SK-N-SH (cell line): ENCODE data around the gene SSUH2. TPM values are rescaled to one million over a fixed set of nuclear protein-coding genes. Genes with fewer than 3 reads are reported as not detected.

Source experiments
- CTCF ChIA-PET: fragments of 300-600, 350-600 bp; formaldehyde crosslinking; extraction: SDS; loops from one replicate; lab custom pipeline; 2021; lab: Yijun Ruan, JAX
- POLR2A ChIA-PET: fragments of 350-600 bp; sonication (Branson Sonifier 250); formaldehyde crosslinking; extraction: SDS; loops from one replicate; lab custom pipeline; 2020; ENCODE audit warnings: antibody characterized with exemption, inconsistent platforms; lab: Yijun Ruan, JAX
- DNase-seq: peaks from one replicate; pipeline ENCODE4 v3.0.0; 2012
- H2AFZ ChIP-seq: fragments of 200-600 bp; sonication (generic); 2 replicates; pipeline ENCODE4 v1.8.1; 2016; ENCODE audit warnings: antibody characterized with exemption, mild to moderate bottlenecking, low read depth
- H3F3A ChIP-seq: fragments of 200-600 bp; sonication (generic); replicated peaks from 2 replicates; pipeline ENCODE3; 2016; ENCODE audit warnings: antibody characterized with exemption, mild to moderate bottlenecking; ENCODE audit not compliant: insufficient read depth
- H3K27ac ChIP-seq, 2 experiments: fragments of 200-500 bp in 1 of 2; fragments of 200-600 bp in 1 of 2; sonication (Bioruptor generic) in 1 of 2; sonication (generic), shearing (Covaris generic) in 1 of 2; 2 replicates each; pipeline versions ENCODE4 v1.5.1 to v1.6.1; 2014 to 2016; ENCODE audit warnings: low read depth in 2 of 2, inconsistent platforms in 1 of 2, low read length in 1 of 2, mild to moderate bottlenecking in 1 of 2, mixed read lengths in 1 of 2
- H3K27me3 ChIP-seq: fragments of 200-600 bp; sonication (generic), shearing (Covaris generic); 2 replicates; pipeline ENCODE4 v1.6.1; 2016; ENCODE audit warnings: mixed run types; ENCODE audit not compliant: insufficient read depth
- H3K36me3 ChIP-seq, 2 experiments: fragments of 200-500 bp in 1 of 2; fragments of 200-600 bp in 1 of 2; sonication (Bioruptor generic) in 1 of 2; sonication (generic) in 1 of 2; replicated peaks in 1 of 2; 2 replicates each; pipeline versions ENCODE3 to v1.5.1; 2014 to 2016; ENCODE audit warnings: low read length in 1 of 2, mild to moderate bottlenecking in 1 of 2; ENCODE audit not compliant: insufficient read depth in 2 of 2, control insufficient read depth in 1 of 2
- H3K4me1 ChIP-seq, 2 experiments: fragments of 200-500 bp in 1 of 2; fragments of 200-600 bp in 1 of 2; sonication (Bioruptor generic) in 1 of 2; sonication (generic), shearing (Covaris generic) in 1 of 2; 2 replicates each; pipeline versions ENCODE4 v1.5.1 to v1.6.1; 2014 to 2016; ENCODE audit warnings: low read depth in 1 of 2, low read length in 1 of 2, mixed run types in 1 of 2; ENCODE audit not compliant: insufficient read depth in 2 of 2, control insufficient read depth in 1 of 2
- H3K4me2 ChIP-seq: fragments of 200-600 bp; sonication (generic), shearing (Covaris generic); 2 replicates; pipeline ENCODE4 v1.6.1; 2017; ENCODE audit warnings: mixed run types
- H3K4me3 ChIP-seq, 2 experiments: fragments of 200-500 bp in 1 of 2; fragments of 200-600 bp in 1 of 2; sonication (Bioruptor generic) in 1 of 2; sonication (generic), shearing (Covaris generic) in 1 of 2; 2 replicates each; pipeline versions ENCODE4 v1.5.1 to v1.8.1; 2014 to 2016; ENCODE audit warnings: low read depth in 2 of 2, inconsistent platforms in 1 of 2, low read length in 1 of 2, mild to moderate bottlenecking in 1 of 2, mixed read lengths in 1 of 2, moderate library complexity in 1 of 2
- H3K79me2 ChIP-seq: fragments of 200-600 bp; sonication (generic); 2 replicates; pipeline ENCODE4 v1.8.1; 2017; ENCODE audit warnings: mild to moderate bottlenecking; ENCODE audit not compliant: insufficient read depth
- H3K9ac ChIP-seq: fragments of 200-600 bp; sonication (generic); 2 replicates; pipeline ENCODE4 v1.6.1; 2017; ENCODE audit warnings: mixed run types
- H3K9me2 ChIP-seq: fragments of 200-600 bp; sonication (generic); 2 replicates; pipeline ENCODE4 v1.6.1; 2017; ENCODE audit warnings: mixed run types
- H3K9me3 ChIP-seq: fragments of 200-600 bp; sonication (generic); 2 replicates; pipeline ENCODE4 v1.6.1; 2017; ENCODE audit warnings: mixed run types, mild to moderate bottlenecking, moderate library complexity
- H4K20me1 ChIP-seq: fragments of 200-600 bp; sonication (generic); 2 replicates; pipeline ENCODE4 v1.6.1; 2017; ENCODE audit warnings: mild to moderate bottlenecking, mixed run types; ENCODE audit not compliant: insufficient read depth
- CHD2 ChIP-seq: fragments of 150-350 bp; IDR thresholded peaks from 2 replicates; pipeline ENCODE4 v1.6.1; 2018; ENCODE audit warnings: low read length; ENCODE audit not compliant: partially characterized antibody
- EZH2phosphoT487 ChIP-seq: fragments of 200-600 bp; sonication (generic); IDR thresholded peaks from 2 replicates; pipeline ENCODE4 v1.6.1; 2017; ENCODE audit warnings: low read depth, mixed run types, mild to moderate bottlenecking, antibody characterized with exemption, moderate library complexity, borderline replicate concordance
- FOSL2 ChIP-seq: IDR thresholded peaks from 2 replicates; pipeline ENCODE4 v1.4.0; 2012; ENCODE audit warnings: low read depth, mild to moderate bottlenecking, moderate library complexity, borderline replicate concordance
- FOXJ3 ChIP-seq: sonication (generic); formaldehyde crosslinking; IDR thresholded peaks from 2 replicates; pipeline ENCODE4 v1.5.1; 2020; ENCODE audit warnings: mild to moderate bottlenecking, missing genetic modification reagents
- FOXM1 ChIP-seq: IDR thresholded peaks from 2 replicates; pipeline ENCODE4 v1.4.0; 2012; ENCODE audit warnings: low read depth, mild to moderate bottlenecking
- GATA2 ChIP-seq: sonication (generic); formaldehyde crosslinking; IDR thresholded peaks from 2 replicates; pipeline ENCODE4 v1.5.0; 2020; ENCODE audit warnings: mild to moderate bottlenecking, missing genetic modification reagents
- IRF3 ChIP-seq: fragments of 150-350 bp; IDR thresholded peaks from 2 replicates; pipeline ENCODE4 v1.6.1; 2016; ENCODE audit warnings: mild to moderate bottlenecking, low read depth, low read length
- JUND ChIP-seq: IDR thresholded peaks from 2 replicates; pipeline ENCODE4 v1.4.0; 2012
- NFIC ChIP-seq: IDR thresholded peaks from 2 replicates; pipeline ENCODE4 v1.4.0; 2012; ENCODE audit warnings: borderline replicate concordance
- RAD21 ChIP-seq: IDR thresholded peaks from 2 replicates; pipeline ENCODE4 v1.6.1; 2012; ENCODE audit warnings: mild to moderate bottlenecking, low read length
- REST ChIP-seq: IDR thresholded peaks from 2 replicates; pipeline ENCODE4 v1.6.1; 2012; ENCODE audit warnings: mild to moderate bottlenecking, low read depth, low read length, moderate library complexity
- RXRA ChIP-seq: IDR thresholded peaks from 2 replicates; pipeline ENCODE4 v1.4.0; 2012; ENCODE audit warnings: low read depth, mild to moderate bottlenecking, borderline replicate concordance
- SIN3A ChIP-seq: IDR thresholded peaks from 2 replicates; pipeline ENCODE4 v1.6.1; 2012; ENCODE audit warnings: low read depth, mild to moderate bottlenecking, low read length, moderate library complexity, borderline replicate concordance
- SMC3 ChIP-seq: IDR thresholded peaks from 2 replicates; pipeline ENCODE4 v1.6.1; 2012; ENCODE audit warnings: low read depth, low read length, improper control_type of control experiment
- TEAD4 ChIP-seq: IDR thresholded peaks from 2 replicates; pipeline ENCODE4 v1.4.0; 2012; ENCODE audit warnings: mild to moderate bottlenecking, borderline replicate concordance; ENCODE audit not compliant: insufficient read depth
- ZBTB33 ChIP-seq: IDR thresholded peaks from 2 replicates; pipeline ENCODE4 v1.4.0; 2012; ENCODE audit warnings: low read depth, borderline replicate concordance
- WGBS: methylation state at CpG from one replicate; pipeline ENCODE4 v1.1.6; 2017; ENCODE audit warnings: low lambda C conversion rate; 5-methylcytosine and 5-hydroxymethylcytosine counted together
- polyA plus RNA-seq, 3 experiments: library from polyadenylated mRNA; depleted of rRNA; stranded (reverse); fragments of >200 nt; gene quantifications; 2 replicates each; pipeline ENCODE4 v1.2.3, GENCODE V29; 2012

The SSUH2 gene
- polyA plus RNA-seq, 1 of the 3 experiments (the other 2 are of a cell fraction), result 0.18 TPM

GRCh38 chr3:8643693-8644365 lies 769 bp downstream of the SSUH2 start:
- Histone ChIP-seq H4K20me1 (no peaks in the 10 kb centered on the region), H3K9ac (no peak overlapping the region), H3K4me2 (no peak overlapping the region), H3K4me3 (no peak overlapping the region), H3K9me3 (no peaks in the 10 kb centered on the region), H3K36me3 (no peaks in the 10 kb centered on the region), H2AFZ (no peak overlapping the region), H3K27ac (no peak overlapping the region), H3K79me2 (no peaks in the 10 kb centered on the region), H3K27me3 (no peaks in the 10 kb centered on the region), H3K4me1 (peaks cover 0 to 30% of the 10 kb centered on the region in 2 experiments; a peak in 1 of 4 replicates), H3F3A (no peaks in the 10 kb centered on the region), H3K9me2 (no peaks in the 10 kb centered on the region)
- DNase-seq, result no peak
- ChIA-PET CTCF (interaction anchor here (1.4 to 2.3 kb wide), 4 partner anchors 9 to 202 kb away, joined by 4 to 6 read pairs (median 5); no protein-coding TSS in a partner anchor), POLR2A (no interaction called here)
- TF ChIP-seq IRF3, result no peak
- TF ChIP-seq NFIC, result no peak
- TF ChIP-seq RAD21, result no peak
- no peak for TF ChIP-seq FOSL2
- TF ChIP-seq GATA2 (CRISPR knock-in tag), result no peak
- TF ChIP-seq FOXJ3, result no peak
- TF ChIP-seq SIN3A, result no peak
- TF ChIP-seq JUND, result no peak
- no peak for TF ChIP-seq FOXM1
- TF ChIP-seq EZH2phosphoT487, result no peak
- TF ChIP-seq ZBTB33, result no peak
- no peak for TF ChIP-seq RXRA
- no peak for TF ChIP-seq TEAD4
- TF ChIP-seq CHD2, result no peak
- TF ChIP-seq SMC3, result no peak
- TF ChIP-seq REST, result no peak
- 71% methylated on average over 10 of the region's 10 CpGs for WGBS
